K562 (cell line): Measurements from ENCODE around the gene IDUA. TPM values are rescaled to one million over a fixed set of nuclear protein-coding genes. Genes with fewer than 3 reads are reported as not detected.
A peak's percentile ranks its signal among the peaks of the same experiment; 100 is the strongest.
"Not testable (repeated sequence)": the region's sequence is repeated elsewhere in the genome, so short reads cannot be mapped to it uniquely, and the experiment has no call there.

Experiments
- ATAC-seq: fragments of 200-7000 bp; cut with Tn5 transposase; 3 replicates; pipeline ENCODE4 v1.9.1; 2020; ENCODE audit warnings: moderate library complexity
- BruUV-seq: library from RNA; stranded (reverse); fragments of 400-500 nt; replicated peaks from 2 replicates; lab custom pipeline; 2021; lab: Mats Ljungman, UMichigan
- CTCF ChIA-PET: fragments of 300-600 bp; formaldehyde crosslinking; extraction: SDS; loops from one replicate; lab custom pipeline; 2021; ENCODE audit warnings: low intra/inter-chr PET ratio; lab: Yijun Ruan, JAX
- POLR2A ChIA-PET: fragments of 300-600, 350-650 bp; sonication (Branson Sonifier 250); formaldehyde crosslinking; extraction: SDS; loops from one replicate; lab custom pipeline; 2021; ENCODE audit warnings: antibody characterized with exemption, inconsistent platforms; lab: Yijun Ruan, JAX
- DNase-seq, 4 experiments: peaks; one replicate each; pipeline versions ENCODE4 v3.0.0 to v3.0.0-alpha.2; 2011 to 2018; ENCODE audit warnings: low spot score in 3 of 4, mixed read lengths in 3 of 4; ENCODE audit errors: extremely low read depth in 1 of 4
- FAIRE-seq: peaks from 2 replicates; lab custom pipeline; 2011; peaks lifted over from hg19 to GRCh38; lab: Jason Lieb, UNC
- H2AFZ ChIP-seq: 2 replicates; pipeline ENCODE4 v1.6.0; 2011; ENCODE audit warnings: low read depth, low read length, control low read depth, inconsistent platforms
- H3K27ac ChIP-seq: fragments of 200-600 bp; 3 replicates; pipeline ENCODE4 v1.8.0; 2011; ENCODE audit warnings: low read depth, mild to moderate bottlenecking, control low read depth, inconsistent platforms, low read length, moderate library complexity, mixed read lengths; ENCODE audit errors: extremely low read depth
- H3K27me3 ChIP-seq, 2 experiments: fragments of 300-600 bp in 1 of 2; 2 replicates in 1 of 2; 3 replicates in 1 of 2; pipeline versions ENCODE4 v1.6.0 to v1.8.0; 2011; ENCODE audit warnings: inconsistent platforms in 2 of 2, low read length in 2 of 2, mild to moderate bottlenecking in 1 of 2, mixed read lengths in 1 of 2, moderate library complexity in 1 of 2; ENCODE audit not compliant: control insufficient read depth in 2 of 2, insufficient read depth in 2 of 2
- H3K36me3 ChIP-seq: fragments of 300-600 bp; 3 replicates; pipeline ENCODE4 v1.8.0; 2011; ENCODE audit warnings: mild to moderate bottlenecking, low read length, inconsistent platforms; ENCODE audit not compliant: control insufficient read depth, insufficient read depth
- H3K4me1 ChIP-seq, 2 experiments: fragments of 200-600 bp in 1 of 2; replicated peaks in 1 of 2; 2 replicates in 1 of 2; 3 replicates in 1 of 2; pipeline versions ENCODE4 v1.5.1 to v1.8.0; 2011; ENCODE audit warnings: inconsistent platforms in 2 of 2, low read length in 2 of 2, mild to moderate bottlenecking in 1 of 2, mixed read lengths in 1 of 2, moderate library complexity in 1 of 2; ENCODE audit not compliant: control insufficient read depth in 2 of 2, insufficient read depth in 2 of 2
- H3K4me2 ChIP-seq: 2 replicates; pipeline ENCODE4 v1.6.1; 2011; ENCODE audit warnings: low read length, control low read depth, inconsistent platforms, mixed read lengths; ENCODE audit not compliant: insufficient read depth
- H3K4me3 ChIP-seq: fragments of 200-600 bp; sonication (generic), shearing (Covaris generic); 2 replicates; pipeline ENCODE4 v1.5.1; 2016; ENCODE audit warnings: control low read depth, inconsistent platforms
- H3K79me2 ChIP-seq: fragments of 200-600 bp; 3 replicates; pipeline ENCODE4 v1.8.0; 2011; ENCODE audit warnings: low read length, inconsistent platforms; ENCODE audit not compliant: control insufficient read depth, insufficient read depth
- H3K9ac ChIP-seq, 2 experiments: 2 replicates each; pipeline versions ENCODE4 v1.6.0 to v1.6.1; 2011; ENCODE audit warnings: low read depth in 2 of 2, low read length in 2 of 2, control low read depth in 1 of 2, inconsistent platforms in 1 of 2, mild to moderate bottlenecking in 1 of 2, mixed read lengths in 1 of 2; ENCODE audit not compliant: insufficient read depth in 1 of 2
- H3K9me1 ChIP-seq: one replicate; pipeline ENCODE4 v1.6.0; 2011; ENCODE audit warnings: inconsistent platforms, mild to moderate bottlenecking, low read length, moderate library complexity; ENCODE audit not compliant: control insufficient read depth, insufficient read depth
- H3K9me3 ChIP-seq: replicated peaks from 2 replicates; pipeline ENCODE4 v1.5.1; 2011; ENCODE audit warnings: low read depth, low read length, inconsistent platforms; ENCODE audit not compliant: control insufficient read depth, insufficient read depth
- H4K20me1 ChIP-seq: replicated peaks from 2 replicates; pipeline ENCODE4 v1.6.1; 2011; ENCODE audit warnings: low read length, inconsistent platforms, mixed read lengths; ENCODE audit not compliant: control insufficient read depth, insufficient read depth
- CREM ChIP-seq: IDR thresholded peaks from 2 replicates; pipeline ENCODE4 v1.6.1; 2014; ENCODE audit warnings: antibody characterized with exemption, low read depth
- FOXM1 ChIP-seq, 2 experiments: fragments of 450-650 bp in 1 of 2; sonication (generic) in 1 of 2; formaldehyde crosslinking in 1 of 2; IDR thresholded peaks; 2 replicates each; pipeline versions ENCODE4 v1.6.1 to v1.9.0; 2017 to 2022; ENCODE audit warnings: low read depth in 2 of 2, mild to moderate bottlenecking in 2 of 2, missing genetic modification reagents in 1 of 2, moderate library complexity in 1 of 2
- MEF2D ChIP-seq: conservative IDR thresholded peaks from 2 replicates; pipeline ENCODE4 v1.6.1; 2016; ENCODE audit warnings: low read depth, missing genetic modification characterization, missing compliant biosample characterization
- PRPF4 ChIP-seq: fragments of 200-400 bp; formaldehyde crosslinking; IDR thresholded peaks from one replicate; pipeline ENCODE4 v1.6.1; 2017; ENCODE audit warnings: low read length, low read depth, mild to moderate bottlenecking; ENCODE audit not compliant: insufficient read depth, poor library complexity, severe bottlenecking
- PTRF ChIP-seq: fragments of 450-650 bp; IDR thresholded peaks from 2 replicates; pipeline ENCODE4 v1.6.1; 2016; ENCODE audit warnings: mild to moderate bottlenecking, missing genetic modification characterization, missing compliant biosample characterization
- ZNF143 ChIP-seq: sonication (generic); formaldehyde crosslinking; IDR thresholded peaks from 2 replicates; pipeline ENCODE4 v1.9.0; 2022; ENCODE audit warnings: mild to moderate bottlenecking, missing genetic modification reagents
- WGBS: fragments of 100-300 bp; shearing (Covaris generic); methylation state at CpG from one replicate; pipeline ENCODE4 v1.1.6; 2016; ENCODE audit warnings: low coverage, mixed read lengths; ENCODE audit not compliant: insufficient coverage; ENCODE audit errors: missing lambda C conversion rate; 5-methylcytosine and 5-hydroxymethylcytosine counted together
- in situ Hi-C: fragments of 300-500 bp; cut with MboI; formaldehyde crosslinking; loops from 4 replicates; pipeline ENCODE4 v1.15.0; 2018; ENCODE audit warnings: inconsistent platforms, mixed read lengths
- intact Hi-C: fragments of 100-400 bp; cut with micrococcal nuclease; formaldehyde crosslinking; loops from 2 replicates; pipeline ENCODE4 v1.14.2; 2022
- polyA plus RNA-seq, 8 experiments: library from polyadenylated mRNA; depleted of rRNA in 4 of 8; stranded (reverse) in 5 of 8; unstranded in 3 of 8; fragments of >200 nt; fragmentation: Nextera tagmentation in 2 of 8; fragmentation: Illumina TruSeq in 1 of 8; extraction: Ambion mirVana in 2 of 8; extraction: Trizol in 1 of 8; gene quantifications; 2 replicates each; pipeline versions ENCODE4 v1.2.1 to v1.2.3, GENCODE V29; 2011 to 2014; ENCODE audit warnings: inconsistent platforms in 1 of 8, missing spikeins in 1 of 8
- total RNA-seq, 7 experiments: library from RNA; depleted of rRNA in 6 of 7; stranded (reverse); fragments of >200 nt in 6 of 7; fragmentation: Illumina TruSeq in 2 of 7; extraction: Trizol in 2 of 7; gene quantifications; 2 replicates each; pipeline versions ENCODE4 v1.2.1 to v1.2.3, GENCODE V29; 2011 to 2021; ENCODE audit warnings: low replicate concordance in 1 of 7
- TF ChIP-seq, protein P1 (sequence below): fragments of 450-650 bp; formaldehyde crosslinking; IDR thresholded peaks from 2 replicates; pipeline ENCODE4 v1.4.0; 2022; ENCODE audit warnings: missing genetic modification characterization
- TF ChIP-seq, protein P2 (sequence below): sonication (generic); formaldehyde crosslinking; IDR thresholded peaks from 2 replicates; pipeline ENCODE4 v1.8.1; 2022; ENCODE audit warnings: missing genetic modification reagents
- TF ChIP-seq, protein P3 (sequence below): IDR thresholded peaks from 2 replicates; pipeline ENCODE4 v1.6.1; 2016; ENCODE audit warnings: missing genetic modification characterization, missing compliant biosample characterization

IDUA gene
- total and polyA plus RNA-seq, 9 of the 15 experiments (the other 6 are each of a cell fraction or from before 2014, with no cell fraction given), result 0.04 to 16.1 (median 1.2) TPM

DNA sequence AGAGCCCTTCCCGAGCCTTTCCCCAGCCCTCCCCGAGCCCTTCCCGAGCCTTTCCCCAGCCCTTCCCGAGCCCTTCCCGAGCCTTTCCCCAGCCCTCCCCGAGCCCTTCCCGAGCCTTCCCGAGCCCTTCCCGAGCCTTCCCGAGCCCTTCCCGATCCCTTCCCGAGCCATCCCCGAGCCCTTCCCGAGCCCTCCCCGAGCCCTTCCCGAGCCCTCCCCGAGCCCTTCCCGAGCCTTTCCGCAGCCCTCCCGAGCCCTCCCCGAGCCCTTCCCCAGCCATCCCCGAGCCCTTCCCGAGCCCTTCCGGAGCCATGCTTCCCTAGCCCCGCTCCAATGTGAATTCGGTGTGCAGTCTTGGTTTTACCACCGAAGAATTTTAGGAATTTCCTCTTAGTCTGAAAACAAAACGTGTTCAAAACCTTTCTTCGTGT is 59.8 kb downstream of the IDUA start:
- FAIRE-seq, result not testable (repeated sequence)

DNA sequence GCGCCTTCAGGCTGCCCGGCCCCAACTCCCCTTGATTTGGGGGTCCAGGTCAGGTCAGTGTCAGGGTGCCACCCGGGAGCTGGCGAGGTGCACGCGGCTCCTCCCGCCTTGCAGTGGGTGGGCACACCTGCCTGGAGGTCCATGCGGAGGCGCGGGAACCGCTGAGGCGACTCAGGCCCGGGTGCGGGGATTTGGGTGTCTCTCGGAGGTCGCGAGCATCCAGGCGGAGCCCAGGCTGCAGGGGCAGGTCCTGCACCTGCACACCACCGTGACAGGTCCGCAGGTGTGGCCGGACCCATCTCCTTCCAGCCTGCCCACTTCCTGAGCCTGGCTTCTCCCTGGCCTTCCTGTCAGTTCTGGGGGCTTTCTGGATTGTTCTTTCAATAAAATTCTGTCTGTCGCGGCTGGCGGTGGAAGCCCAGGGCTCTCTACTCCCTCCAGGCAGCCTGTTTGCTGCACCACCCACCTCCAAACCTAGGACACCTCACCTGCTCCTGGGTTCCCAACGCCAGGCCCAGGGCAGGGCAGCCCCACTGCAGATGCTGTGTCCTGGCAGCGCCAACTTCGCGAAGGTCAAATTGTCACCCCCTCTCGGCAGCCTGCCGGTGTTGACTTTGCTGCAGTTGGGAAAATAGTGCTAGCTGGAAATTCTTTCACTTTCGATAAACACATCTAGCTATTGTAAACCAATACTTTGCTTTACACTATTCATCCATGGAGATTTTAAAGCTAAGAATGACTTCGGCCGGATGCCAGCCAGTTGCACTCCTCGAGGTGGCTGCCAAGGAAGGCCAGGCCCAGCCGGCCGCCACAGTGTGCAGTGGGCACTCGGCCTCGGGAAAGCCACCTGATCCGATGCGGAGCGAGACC is 60.5 kb downstream of the IDUA start:
- Histone ChIP-seq H3K36me3 (no peaks in the 10 kb centered on the region), H3K9ac (peak overlapping the region in 1 of 2 experiments; percentile 33; a peak in 1 of 4 replicates), H3K4me1 (peaks cover 18 to 65% of the 10 kb centered on the region in 2 experiments), H2AFZ (no peak overlapping the region), H3K27me3 (peaks cover 19 to 42% of the 10 kb centered on the region in 2 experiments), H3K9me1 (no peaks in the 10 kb centered on the region), H3K4me2 (no peak overlapping the region), H3K4me3 (no peak overlapping the region), H3K27ac (no peak overlapping the region), H4K20me1 (no peaks in the 10 kb centered on the region), H3K79me2 (no peaks in the 10 kb centered on the region), H3K9me3 (peaks cover 3% of the 10 kb centered on the region)
- CTCF ChIA-PET, result no interaction called here
- FAIRE-seq, result no peak
- no TSS peak for BruUV-seq
- no peak for ATAC-seq
- WGBS, result 54% methylated on average over 33 of the region's 41 CpGs
- POLR2A ChIA-PET, result interaction anchor here (0.6 kb wide), 1 partner anchor 181 kb away, joined by 3 read pairs; no protein-coding TSS in a partner anchor
- DNase-seq, result no peak
- intact Hi-C loops (loop anchor here (10.0 kb wide), 1 partner anchor 53 kb away; the partner anchor contains the start of gene SLC26A1), in situ Hi-C loops (no loop called here)
- no peak for TF ChIP-seq ZNF143 (CRISPR knock-in tag)
- no peak for TF ChIP-seq MEF2D (tag)
- TF ChIP-seq, protein P1, sequence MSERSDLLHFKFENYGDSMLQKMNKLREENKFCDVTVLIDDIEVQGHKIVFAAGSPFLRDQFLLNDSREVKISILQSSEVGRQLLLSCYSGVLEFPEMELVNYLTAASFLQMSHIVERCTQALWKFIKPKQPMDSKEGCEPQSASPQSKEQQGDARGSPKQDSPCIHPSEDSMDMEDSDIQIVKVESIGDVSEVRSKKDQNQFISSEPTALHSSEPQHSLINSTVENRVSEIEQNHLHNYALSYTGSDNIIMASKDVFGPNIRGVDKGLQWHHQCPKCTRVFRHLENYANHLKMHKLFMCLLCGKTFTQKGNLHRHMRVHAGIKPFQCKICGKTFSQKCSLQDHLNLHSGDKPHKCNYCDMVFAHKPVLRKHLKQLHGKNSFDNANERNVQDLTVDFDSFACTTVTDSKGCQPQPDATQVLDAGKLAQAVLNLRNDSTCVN (CRISPR knock-in tag), result no peak
- TF ChIP-seq, protein P2, sequence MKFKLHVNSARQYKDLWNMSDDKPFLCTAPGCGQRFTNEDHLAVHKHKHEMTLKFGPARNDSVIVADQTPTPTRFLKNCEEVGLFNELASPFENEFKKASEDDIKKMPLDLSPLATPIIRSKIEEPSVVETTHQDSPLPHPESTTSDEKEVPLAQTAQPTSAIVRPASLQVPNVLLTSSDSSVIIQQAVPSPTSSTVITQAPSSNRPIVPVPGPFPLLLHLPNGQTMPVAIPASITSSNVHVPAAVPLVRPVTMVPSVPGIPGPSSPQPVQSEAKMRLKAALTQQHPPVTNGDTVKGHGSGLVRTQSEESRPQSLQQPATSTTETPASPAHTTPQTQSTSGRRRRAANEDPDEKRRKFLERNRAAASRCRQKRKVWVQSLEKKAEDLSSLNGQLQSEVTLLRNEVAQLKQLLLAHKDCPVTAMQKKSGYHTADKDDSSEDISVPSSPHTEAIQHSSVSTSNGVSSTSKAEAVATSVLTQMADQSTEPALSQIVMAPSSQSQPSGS (CRISPR knock-in tag), result no peak
- TF ChIP-seq PTRF (tag), result no peak
- no peak for TF ChIP-seq CREM
- TF ChIP-seq, protein P3, sequence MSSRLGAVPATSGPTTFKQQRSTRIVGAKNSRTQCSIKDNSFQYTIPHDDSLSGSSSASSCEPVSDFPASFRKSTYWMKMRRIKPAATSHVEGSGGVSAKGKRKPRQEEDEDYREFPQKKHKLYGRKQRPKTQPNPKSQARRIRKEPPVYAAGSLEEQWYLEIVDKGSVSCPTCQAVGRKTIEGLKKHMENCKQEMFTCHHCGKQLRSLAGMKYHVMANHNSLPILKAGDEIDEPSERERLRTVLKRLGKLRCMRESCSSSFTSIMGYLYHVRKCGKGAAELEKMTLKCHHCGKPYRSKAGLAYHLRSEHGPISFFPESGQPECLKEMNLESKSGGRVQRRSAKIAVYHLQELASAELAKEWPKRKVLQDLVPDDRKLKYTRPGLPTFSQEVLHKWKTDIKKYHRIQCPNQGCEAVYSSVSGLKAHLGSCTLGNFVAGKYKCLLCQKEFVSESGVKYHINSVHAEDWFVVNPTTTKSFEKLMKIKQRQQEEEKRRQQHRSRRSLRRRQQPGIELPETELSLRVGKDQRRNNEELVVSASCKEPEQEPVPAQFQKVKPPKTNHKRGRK (tag), result no peak
- no peak for TF ChIP-seq FOXM1 (IDR thresholded peaks at IDR 0.05; ENCODE audit: low read depth)
- no peak for TF ChIP-seq FOXM1 (CRISPR knock-in tag; IDR thresholded peaks at IDR 0.05; ENCODE audit: low read depth)

More for the DNA sequence above, 59.8 kb downstream of the IDUA start:
- H3K27ac ChIP-seq, POLR2A ChIA-PET, DNase-seq, H3K9ac ChIP-seq, H3K4me2 ChIP-seq, H3K79me2 ChIP-seq, H3K9me3 ChIP-seq, H3K9me1 ChIP-seq, H4K20me1 ChIP-seq, BruUV-seq, H2AFZ ChIP-seq, in situ Hi-C loops, H3K36me3 ChIP-seq, ATAC-seq, CTCF ChIA-PET, H3K4me3 ChIP-seq: not testable (repeated sequence)
- peak; percentile 89 for TF ChIP-seq PRPF4
- 72% methylated on average over 16 of the region's 29 CpGs for WGBS
- Histone ChIP-seq H3K27me3 (peaks cover 12 to 35% of the 10 kb centered on the region in 2 experiments), H3K4me1 (peaks cover 25 to 68% of the 10 kb centered on the region in 2 experiments)
- intact Hi-C loops, result loop anchor here (10.0 kb wide), 1 partner anchor 52 kb away; the partner anchor contains the start of gene SLC26A1
